GM12874 (cell line): ENCODE measurements around the gene MIGA2.

Experiments used
- TF ChIP-seq, protein P1 (sequence below): IDR thresholded peaks from 2 replicates; pipeline ENCODE4 v1.5.1; 2011; ENCODE audit warnings: low read depth, mild to moderate bottlenecking, control low read depth, low read length, moderate library complexity; ENCODE audit not compliant: insufficient read depth

The MIGA2 gene

GRCh38 chr9:129032541-129033159 lies 3.8 kb upstream of the MIGA2 start:
- TF ChIP-seq, protein P1, sequence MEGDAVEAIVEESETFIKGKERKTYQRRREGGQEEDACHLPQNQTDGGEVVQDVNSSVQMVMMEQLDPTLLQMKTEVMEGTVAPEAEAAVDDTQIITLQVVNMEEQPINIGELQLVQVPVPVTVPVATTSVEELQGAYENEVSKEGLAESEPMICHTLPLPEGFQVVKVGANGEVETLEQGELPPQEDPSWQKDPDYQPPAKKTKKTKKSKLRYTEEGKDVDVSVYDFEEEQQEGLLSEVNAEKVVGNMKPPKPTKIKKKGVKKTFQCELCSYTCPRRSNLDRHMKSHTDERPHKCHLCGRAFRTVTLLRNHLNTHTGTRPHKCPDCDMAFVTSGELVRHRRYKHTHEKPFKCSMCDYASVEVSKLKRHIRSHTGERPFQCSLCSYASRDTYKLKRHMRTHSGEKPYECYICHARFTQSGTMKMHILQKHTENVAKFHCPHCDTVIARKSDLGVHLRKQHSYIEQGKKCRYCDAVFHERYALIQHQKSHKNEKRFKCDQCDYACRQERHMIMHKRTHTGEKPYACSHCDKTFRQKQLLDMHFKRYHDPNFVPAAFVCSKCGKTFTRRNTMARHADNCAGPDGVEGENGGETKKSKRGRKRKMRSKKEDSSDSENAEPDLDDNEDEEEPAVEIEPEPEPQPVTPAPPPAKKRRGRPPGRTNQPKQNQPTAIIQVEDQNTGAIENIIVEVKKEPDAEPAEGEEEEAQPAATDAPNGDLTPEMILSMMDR: no peak

- TF ChIP-seq, protein P1: no peak
These were observed 3.2 kb upstream of the MIGA2 start for GRCh38 chr9:129033216-129033615.

DNA sequence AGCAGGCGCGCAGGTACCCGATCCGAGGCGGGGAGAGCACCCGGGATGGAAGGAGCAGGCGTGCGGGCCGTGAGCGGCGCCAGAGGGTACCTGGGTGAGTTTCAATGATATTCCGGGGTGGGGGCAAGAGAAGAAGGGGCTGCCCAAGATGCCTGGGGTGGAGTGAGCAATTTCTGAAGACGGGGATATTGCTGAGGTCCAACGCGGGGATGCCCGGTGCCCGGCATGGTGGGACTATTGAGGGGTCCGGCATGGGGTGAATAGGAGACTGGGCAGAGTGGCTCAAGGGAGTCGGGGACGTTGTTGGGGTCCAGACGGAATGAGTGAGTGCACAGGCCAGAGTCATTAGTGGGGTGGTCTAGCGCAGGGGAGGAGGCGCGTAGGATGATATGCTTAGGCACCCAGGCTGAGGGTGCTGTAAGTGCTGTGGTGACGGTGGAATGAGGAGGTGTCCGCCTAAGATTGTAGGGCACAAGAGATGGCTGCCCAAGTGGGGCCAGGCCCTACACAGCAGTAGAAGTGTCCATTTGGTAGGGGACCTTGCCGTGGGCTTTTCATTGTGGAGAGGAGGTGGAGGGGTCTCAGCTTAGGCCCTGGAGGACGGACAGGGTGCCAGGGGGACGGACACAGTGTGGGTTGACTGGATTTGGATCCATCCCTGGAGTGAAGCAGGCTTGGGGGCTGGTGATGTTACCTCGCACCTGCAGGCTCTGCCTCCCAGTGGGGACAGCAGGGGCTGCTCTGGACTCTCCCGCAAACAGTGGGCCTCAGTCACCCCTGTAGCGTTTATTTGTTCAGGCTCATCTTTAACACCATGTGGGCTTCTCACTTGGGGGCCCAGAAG lies 719 bp downstream of the MIGA2 start:
- TF ChIP-seq, protein P1: no peak

GRCh38 chr9:129037767-129038098 lies 1.3 kb downstream of the MIGA2 start:
- TF ChIP-seq, protein P1: no peak

DNA sequence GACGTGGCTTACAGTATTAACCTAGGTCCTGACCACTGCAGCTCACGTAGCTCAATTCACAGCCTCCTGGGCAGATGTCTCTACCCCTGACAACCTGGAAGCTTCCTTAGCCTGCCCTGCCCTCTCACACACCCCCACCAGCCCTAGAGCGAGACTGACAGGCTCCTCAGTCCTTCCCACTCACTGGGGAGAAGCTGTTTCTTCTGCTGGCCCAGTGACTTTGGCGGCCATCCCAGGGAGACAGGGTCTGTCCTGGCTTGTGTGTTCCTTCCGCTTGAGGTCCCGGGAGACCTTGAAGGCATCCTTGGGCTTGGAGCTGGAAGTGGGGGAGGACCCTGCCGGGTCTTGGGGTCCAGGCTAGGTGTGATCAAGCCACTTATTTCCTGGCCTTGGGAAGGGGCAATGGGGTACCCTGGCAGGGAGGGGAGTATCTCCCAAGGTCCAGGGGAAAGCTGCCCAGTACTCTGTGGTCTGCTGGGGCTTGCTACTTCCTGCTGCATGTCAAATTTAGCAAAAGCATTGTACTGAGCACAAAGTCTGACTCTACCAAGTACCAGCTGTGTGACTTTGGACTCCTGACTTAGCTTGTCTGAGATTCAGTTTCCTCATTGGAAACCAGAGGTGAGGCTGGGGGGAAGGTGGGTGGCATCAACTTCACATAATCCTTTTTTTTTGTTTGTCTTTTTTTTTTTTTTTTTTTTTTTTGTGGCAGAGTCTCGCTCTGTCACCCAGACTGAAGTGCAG lies 1.9 kb downstream of the MIGA2 start:
- TF ChIP-seq, protein P1: no peak

- TF ChIP-seq, protein P1: no peak
These were observed 3.8 kb downstream of the MIGA2 start for GRCh38 chr9:129040113-129040643.

DNA sequence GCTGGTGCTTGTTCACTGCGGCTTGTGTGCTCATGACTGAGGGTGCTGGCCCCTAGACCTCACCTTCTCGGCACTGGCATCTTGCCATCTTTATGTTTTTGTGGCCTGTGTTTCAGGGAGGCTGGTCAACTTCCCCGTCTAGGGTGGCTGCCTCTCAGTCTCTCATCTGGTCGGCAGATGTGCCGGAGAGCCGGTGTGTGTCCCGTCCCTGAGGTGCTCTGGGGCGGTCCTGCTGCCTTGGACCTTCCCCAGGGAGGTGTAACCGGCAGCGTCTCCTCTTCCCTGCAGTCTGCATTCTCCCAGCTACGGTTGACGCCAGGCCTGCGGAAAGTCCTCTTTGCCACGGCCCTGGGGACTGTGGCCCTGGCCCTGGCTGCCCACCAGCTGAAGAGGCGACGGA lies 5.6 kb downstream of the MIGA2 start:
- TF ChIP-seq, protein P1: no peak
